ENCODE results near the gene UTS2.

Gene UTS2

DNA sequence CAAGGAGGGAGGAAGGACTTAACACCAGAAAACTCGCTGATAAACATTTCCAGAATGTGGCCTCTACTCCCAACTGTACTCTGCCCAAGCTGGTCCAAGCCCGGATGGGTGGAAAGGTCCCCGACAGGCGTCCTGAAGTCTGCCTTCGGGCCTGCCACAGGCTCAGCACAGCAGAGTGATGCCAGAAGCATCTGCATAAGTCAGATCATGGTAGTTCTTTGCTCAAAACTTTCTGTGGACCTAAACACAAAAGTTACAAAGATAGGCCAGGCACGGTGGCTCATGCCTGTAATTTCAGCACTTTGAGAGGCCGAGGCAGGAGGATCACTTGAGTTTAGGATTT is 790 bp upstream of the UTS2 start:
- no peak overlapping the region for H3K27ac ChIP-seq
- TF ChIP-seq ZFX (IDR thresholded peaks at IDR 0.05; ENCODE audit: borderline replicate concordance) = no peak

DNA sequence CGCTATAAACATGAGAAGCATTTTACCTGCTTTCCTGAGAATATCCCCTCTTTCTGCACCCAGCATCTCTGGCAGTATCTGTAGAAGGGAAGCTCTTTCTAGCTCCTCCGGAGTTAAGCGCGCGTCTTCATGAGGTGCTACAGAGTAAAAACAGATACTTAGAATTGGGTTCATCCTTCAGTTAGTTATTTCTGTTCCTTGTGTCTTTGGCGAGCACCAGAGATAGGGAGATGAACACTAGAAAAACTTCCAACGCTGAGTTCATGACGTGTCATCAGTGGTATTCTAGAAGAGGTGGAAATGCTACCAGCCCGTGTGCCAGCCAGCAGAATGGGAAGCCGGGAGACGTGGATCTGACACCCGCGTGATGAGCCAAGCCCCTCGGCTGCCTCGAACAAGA is 2.1 kb downstream of the UTS2 start:
- TF ChIP-seq, protein P1, sequence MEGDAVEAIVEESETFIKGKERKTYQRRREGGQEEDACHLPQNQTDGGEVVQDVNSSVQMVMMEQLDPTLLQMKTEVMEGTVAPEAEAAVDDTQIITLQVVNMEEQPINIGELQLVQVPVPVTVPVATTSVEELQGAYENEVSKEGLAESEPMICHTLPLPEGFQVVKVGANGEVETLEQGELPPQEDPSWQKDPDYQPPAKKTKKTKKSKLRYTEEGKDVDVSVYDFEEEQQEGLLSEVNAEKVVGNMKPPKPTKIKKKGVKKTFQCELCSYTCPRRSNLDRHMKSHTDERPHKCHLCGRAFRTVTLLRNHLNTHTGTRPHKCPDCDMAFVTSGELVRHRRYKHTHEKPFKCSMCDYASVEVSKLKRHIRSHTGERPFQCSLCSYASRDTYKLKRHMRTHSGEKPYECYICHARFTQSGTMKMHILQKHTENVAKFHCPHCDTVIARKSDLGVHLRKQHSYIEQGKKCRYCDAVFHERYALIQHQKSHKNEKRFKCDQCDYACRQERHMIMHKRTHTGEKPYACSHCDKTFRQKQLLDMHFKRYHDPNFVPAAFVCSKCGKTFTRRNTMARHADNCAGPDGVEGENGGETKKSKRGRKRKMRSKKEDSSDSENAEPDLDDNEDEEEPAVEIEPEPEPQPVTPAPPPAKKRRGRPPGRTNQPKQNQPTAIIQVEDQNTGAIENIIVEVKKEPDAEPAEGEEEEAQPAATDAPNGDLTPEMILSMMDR (IDR thresholded peaks at IDR 0.05) = no peak
- no peak for TF ChIP-seq ZFX (IDR thresholded peaks at IDR 0.05; ENCODE audit: borderline replicate concordance)
- no peak overlapping the region for H3K27ac ChIP-seq

DNA sequence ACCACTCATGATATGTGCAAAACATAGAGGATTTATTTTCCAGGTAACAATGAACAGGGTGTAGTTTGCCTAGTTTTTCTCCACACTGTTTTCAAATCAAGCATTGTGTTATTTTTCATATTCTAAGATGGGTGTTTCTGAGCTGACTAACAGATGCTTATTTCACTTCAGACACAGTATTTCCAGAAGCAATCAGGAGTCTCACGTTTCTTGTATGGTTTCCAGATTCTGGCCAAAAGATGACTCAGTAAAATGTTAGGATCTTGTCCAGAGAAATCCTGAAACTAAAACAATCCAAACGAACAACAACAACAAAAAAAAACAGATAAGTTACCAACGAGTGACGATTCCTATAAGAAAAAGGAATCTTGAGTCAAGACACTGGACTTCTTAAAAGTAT is 5.3 kb downstream of the UTS2 start:
- TF ChIP-seq ZFX (IDR thresholded peaks at IDR 0.05; ENCODE audit: borderline replicate concordance) = no peak
- TF ChIP-seq, protein P1 (IDR thresholded peaks at IDR 0.05) = no peak
- no peak overlapping the region for H3K27ac ChIP-seq

DNA sequence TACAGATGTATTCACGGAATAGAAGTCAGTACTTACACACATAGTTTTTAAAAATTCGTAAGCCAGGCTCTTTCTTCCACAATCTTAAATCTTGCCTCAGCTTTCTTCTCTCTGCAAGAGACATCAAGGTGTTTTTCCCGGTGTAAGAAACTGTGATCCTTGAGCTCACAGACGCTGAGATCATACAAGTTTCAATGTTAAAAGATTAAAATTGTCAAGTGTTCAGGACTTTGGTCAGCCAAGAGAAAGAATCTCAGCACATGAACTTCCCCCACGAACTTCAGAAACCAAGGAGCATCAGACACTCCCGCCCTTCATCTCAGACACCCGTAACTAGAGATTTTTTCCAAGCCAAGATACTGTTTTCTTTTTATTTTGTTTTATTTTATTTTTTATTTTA is 6.2 kb downstream of the UTS2 start:
- TF ChIP-seq, protein P1 (IDR thresholded peaks at IDR 0.05) = no peak
- TF ChIP-seq ZFX (IDR thresholded peaks at IDR 0.05; ENCODE audit: borderline replicate concordance) = no peak

DNA sequence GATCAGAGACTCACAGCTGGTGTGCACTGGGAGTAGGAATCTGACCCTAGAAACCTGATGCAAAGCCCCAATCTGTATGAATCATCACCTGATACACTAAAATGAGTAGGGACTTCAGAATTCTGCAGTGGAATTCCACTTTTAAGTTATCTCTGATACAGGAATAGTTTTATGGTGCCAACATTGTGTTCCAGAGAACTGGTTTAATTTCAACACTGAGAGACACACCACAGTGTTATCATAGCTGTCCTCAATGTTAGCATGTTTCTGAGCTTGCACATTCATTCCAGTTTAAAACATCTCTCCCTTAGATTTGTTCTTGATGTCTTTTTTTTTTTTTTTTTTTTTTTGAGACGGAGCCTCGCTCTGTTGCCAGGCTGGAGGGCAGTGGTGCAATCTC is 7.1 kb downstream of the UTS2 start:
- TF ChIP-seq, protein P1 (IDR thresholded peaks at IDR 0.05) = no peak
- no peak for TF ChIP-seq ZFX (IDR thresholded peaks at IDR 0.05; ENCODE audit: borderline replicate concordance)
- H3K27ac ChIP-seq = no peak overlapping the region

More for the DNA sequence above, 6.2 kb downstream of the UTS2 start:
- no peak overlapping the region for H3K27ac ChIP-seq

DNA sequence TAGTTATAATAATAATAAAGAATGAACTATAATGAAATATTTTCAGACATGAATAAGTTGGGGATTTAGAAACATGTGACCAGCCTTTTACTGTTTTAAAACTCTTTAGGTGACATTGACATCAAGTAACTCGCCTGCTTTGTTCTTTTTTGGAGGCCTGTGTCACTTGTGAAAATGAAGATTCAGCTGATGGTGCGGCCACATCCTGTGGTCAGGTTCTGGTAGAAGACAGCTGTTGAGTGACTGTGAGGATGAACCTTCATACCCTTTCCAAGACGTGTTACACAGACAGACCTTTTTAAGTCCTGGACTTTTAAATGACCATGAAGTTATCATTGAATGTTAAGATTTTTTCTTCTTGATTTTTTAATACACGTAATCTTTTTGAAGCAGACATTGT is 10.3 kb downstream of the UTS2 start:
- H3K27ac ChIP-seq = no peak overlapping the region
- TF ChIP-seq, protein P1 (IDR thresholded peaks at IDR 0.05) = no peak
- TF ChIP-seq ZFX (IDR thresholded peaks at IDR 0.05; ENCODE audit: borderline replicate concordance) = no peak

DNA sequence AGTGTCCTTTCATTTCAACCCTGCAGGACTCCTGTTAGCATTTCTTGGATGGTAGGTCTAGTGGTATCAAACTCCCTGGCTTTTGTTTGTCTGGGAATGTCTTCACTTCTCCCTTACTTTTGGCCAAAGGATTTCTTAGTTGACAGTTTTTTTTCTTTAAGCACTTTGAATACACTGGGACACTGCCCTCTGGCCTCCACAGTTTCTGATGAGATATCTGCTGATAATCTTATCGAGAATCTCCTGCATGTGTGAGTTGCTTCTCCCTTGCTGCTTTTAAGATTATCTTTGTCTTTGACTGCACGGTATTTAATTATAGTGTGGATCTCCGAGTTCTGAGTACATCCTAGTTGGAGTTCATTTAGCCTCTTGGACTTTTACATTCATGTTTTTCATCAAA is 13.3 kb downstream of the UTS2 start:
- TF ChIP-seq, protein P1 (IDR thresholded peaks at IDR 0.05) = no peak
- no peak for TF ChIP-seq ZFX (IDR thresholded peaks at IDR 0.05; ENCODE audit: borderline replicate concordance)
- no peak overlapping the region for H3K27ac ChIP-seq

DNA sequence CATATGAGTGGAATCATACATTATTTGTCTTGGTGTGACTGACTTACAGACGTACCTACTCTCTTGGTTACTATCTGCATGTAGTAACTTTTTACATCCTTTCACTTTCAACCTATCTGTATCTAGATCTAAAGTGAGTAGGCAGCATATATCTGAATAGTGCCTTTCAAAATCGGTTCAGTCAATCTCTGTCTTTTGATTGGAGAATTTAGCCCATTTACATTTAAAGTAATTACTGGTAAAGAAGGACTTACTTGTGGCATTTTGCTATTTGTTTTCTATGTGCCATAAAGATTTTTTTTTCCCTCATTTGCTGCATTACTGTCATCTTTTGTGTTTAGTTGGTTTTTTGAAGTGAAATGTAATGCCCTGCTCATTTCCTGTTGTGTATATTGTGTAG is 14.2 kb downstream of the UTS2 start:
- no peak overlapping the region for H3K27ac ChIP-seq
- TF ChIP-seq ZFX (IDR thresholded peaks at IDR 0.05; ENCODE audit: borderline replicate concordance) = no peak
- TF ChIP-seq, protein P1 (IDR thresholded peaks at IDR 0.05) = no peak
